HG03565 (cell line): ENCODE measurements around the gene MITF.
A peak's percentile ranks its signal among the peaks of the same experiment; 100 is the strongest.

ENCODE experiments used
- ATAC-seq: cut with Tn5 transposase; IDR thresholded peaks from one replicate; pipeline ENCODE4 v1.9.1; 2021; ENCODE audit warnings: mild to moderate bottlenecking, moderate library complexity; ENCODE audit not compliant: unreplicated experiment

Gene MITF, protein sequence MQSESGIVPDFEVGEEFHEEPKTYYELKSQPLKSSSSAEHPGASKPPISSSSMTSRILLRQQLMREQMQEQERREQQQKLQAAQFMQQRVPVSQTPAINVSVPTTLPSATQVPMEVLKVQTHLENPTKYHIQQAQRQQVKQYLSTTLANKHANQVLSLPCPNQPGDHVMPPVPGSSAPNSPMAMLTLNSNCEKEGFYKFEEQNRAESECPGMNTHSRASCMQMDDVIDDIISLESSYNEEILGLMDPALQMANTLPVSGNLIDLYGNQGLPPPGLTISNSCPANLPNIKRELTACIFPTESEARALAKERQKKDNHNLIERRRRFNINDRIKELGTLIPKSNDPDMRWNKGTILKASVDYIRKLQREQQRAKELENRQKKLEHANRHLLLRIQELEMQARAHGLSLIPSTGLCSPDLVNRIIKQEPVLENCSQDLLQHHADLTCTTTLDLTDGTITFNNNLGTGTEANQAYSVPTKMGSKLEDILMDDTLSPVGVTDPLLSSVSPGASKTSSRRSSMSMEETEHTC

DNA sequence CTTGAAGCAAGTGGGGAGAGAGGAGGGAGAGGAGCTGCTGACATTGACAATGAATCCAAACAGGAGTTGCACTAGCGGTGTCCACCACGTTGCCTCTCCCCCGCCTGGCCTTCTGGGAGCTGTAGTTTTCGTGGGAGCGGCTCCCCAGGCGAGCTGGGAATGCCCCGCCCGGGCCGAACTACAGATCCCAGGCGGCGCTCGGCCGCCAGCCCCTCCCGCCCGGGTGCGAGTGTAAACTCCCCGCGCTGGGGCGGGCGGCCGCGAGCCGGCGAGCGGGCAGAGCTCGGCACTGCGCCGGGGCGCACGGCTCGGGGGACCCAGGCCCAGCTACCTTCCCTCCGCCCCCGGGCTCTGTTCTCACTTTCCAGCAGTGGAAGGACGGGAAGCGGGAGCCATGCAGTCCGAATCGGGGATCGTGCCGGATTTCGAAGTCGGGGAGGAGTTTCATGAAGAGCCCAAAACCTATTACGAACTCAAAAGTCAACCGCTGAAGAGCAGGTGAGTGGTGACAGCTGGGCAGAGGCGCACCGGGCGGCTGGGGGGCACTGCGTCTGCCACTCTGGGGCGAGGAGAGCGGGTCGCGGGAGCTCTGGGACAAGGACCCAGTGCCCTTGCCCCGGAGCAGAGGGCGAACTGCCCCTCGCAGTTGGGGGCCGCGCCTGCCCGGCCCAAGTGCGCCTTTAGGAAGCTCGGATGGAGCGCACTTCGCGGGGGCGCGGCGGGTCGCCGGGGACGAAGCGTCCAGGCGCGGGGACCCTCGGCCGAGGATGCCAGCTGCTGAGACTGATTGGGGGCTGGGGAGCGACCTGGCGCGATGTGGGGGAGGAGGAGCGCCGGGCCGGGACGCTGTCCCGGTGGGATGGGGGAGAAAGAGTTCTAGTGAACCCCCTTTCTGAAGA lies at the start of gene MITF:
MITF (plus strand) TSS at position 261 of the 899 bp plus-strand sequence; CDS start at position 395, 134 bp downstream.
- peak; percentile 96 for ATAC-seq

DNA sequence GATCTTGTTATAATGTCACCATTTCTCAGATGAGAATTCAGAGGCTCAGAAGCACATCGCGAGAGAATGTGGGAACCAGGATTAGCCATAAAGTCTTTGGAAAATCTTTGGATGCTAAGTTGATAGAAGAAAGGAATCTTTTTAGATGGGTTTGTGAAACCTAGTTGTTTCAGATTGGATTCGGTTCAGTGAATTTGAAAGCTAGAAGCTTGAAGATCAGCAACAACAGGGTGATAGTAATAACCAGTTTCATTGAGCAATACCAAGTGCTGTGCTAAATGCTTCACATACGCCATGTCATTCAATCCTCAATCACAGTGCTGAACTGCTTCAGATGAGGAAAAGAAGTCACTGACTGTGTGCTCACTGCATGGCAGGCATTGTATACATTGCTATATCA lies 47.4 kb upstream of the MITF start:
- ATAC-seq, result no peak

DNA sequence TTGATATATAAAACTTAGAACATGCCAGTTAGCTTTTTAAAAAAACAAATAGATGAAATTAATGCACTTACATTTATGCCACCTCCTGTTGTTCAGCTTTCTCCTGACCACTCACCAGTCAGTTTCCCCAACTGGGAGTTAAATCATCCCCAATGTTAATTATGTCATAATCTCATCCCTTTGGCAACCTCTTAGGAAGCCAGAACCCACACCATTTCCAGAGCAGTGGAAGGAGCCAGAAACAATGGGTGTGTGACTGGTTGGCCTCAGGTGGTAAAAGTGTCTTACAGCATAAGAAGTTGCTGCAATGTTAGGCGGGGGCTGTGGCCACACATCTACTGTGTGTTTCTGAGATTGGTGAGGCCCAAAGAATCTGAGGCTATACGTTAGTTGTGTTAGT lies 46.5 kb upstream of the MITF start:
- no peak for ATAC-seq

GRCh38 chr3:69695443-69695842 lies 43.8 kb upstream of the MITF start:
- no peak for ATAC-seq

GRCh38 chr3:69695933-69696332 lies 43.3 kb upstream of the MITF start:
- no peak for ATAC-seq

DNA sequence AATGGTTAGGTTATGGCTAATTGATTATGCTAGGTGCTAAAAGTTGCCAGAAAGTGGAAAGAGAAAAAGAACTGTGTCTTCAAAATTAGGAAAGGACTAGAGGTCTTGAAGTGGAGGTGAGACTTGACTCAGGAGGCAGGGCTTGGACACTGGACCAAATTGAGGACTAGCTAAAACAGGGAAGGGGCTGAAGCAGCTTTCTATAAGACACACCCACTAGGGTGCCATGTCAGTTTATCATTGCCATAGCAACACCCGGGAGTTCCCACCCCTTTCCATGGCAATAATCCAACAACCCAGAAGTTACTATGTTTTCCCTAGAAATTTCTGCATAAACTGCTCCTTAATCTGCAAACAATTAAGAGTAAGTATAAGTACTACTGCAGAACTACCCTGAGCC lies 42.9 kb upstream of the MITF start:
- ATAC-seq, result no peak

DNA sequence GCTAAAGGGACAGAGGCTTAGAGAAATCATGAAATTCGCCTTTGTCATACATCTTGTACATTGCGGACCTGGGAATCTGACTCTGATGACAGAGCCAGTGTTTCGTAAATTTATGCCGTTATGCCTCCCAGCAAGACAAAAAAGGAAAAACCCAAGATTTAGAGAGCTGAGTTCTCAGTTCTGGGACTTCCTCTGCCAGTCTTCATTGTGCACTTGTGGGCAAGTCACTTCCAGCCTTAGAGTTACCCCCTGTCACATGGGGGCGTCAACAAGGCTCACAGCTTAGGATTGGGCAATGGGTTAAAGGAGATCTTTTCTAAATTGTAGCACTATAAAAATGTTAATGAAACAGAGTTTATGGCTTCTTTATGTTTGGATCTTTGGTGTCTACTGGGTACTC lies 41.9 kb upstream of the MITF start:
- ATAC-seq, result no peak

GRCh38 chr3:69698728-69699127 lies 40.5 kb upstream of the MITF start:
- ATAC-seq, result no peak

DNA sequence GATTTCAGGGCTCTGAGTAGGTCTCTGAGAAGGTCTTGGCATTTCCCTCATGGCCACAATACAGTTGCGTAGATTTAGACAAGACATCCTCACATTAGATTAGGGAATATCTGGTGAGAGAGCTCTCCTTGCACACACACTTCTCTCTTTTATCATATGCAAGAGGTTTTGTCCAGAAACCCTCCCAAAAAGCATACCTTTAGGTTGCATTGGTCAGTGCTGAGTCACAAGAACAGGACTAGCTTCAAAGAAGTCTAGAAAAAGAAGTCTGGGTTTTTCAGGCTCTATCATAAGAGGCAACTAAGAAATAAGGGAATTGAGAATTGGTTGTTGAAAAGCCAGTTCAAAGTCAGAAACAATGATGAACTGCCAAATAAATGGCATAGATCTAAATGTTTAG lies 40.1 kb upstream of the MITF start:
- ATAC-seq, result no peak

DNA sequence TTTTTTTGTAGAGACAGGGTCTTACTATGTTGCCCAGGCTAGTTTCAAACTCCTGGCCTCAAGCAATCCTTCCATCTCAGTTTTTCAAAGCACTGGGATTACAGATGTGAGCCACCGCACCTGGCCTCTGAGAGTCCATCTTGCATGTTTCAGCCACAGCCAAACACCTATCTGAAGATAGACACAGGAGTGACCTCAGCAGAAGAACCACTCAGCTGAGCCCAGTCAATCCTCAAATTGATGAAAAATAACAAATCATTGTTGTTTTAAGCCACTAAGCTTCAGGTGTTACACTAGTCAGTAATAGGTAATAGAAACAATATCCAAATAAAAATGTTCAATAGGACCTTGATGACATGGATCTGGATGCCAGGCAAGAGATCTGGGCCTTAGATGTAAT lies 38.3 kb upstream of the MITF start:
- no peak for ATAC-seq

DNA sequence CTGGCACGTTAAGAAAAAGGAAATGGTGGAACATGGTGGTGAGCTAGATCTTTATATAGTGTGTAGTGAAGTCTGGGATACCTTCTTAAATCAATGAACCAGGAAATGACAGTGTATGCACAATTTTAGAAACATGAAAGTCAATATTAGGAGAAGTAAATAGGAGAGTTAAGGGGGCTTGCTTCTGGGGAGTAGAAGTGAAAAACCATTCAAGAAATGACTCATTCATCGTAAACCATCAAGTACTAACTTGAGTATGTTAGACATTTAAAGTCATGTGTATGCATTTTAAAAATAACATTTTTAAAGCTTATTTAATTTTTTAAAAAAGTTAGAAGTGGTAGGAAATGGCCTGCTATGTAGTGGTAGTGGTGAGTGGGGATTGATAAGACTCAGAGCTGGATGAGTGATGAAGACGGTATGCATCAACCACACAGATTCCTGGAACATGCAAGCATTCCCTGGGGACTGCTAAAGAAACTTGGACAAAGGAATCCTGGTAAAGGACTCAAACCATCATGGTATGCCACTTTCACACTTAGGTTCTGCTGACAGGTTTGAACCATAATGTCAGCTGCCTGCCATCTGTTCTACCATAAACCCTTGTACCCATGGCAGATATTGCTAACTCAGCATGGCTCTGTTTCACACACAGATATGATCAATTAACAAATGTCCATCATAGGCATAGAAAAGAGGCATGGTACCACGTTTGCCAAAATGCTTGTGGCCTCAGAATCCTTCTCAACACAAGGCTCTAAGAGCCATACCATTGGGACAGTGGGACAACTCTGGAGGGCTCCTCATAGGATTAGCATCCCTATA lies 28.9 kb upstream of the MITF start:
- no peak for ATAC-seq

DNA sequence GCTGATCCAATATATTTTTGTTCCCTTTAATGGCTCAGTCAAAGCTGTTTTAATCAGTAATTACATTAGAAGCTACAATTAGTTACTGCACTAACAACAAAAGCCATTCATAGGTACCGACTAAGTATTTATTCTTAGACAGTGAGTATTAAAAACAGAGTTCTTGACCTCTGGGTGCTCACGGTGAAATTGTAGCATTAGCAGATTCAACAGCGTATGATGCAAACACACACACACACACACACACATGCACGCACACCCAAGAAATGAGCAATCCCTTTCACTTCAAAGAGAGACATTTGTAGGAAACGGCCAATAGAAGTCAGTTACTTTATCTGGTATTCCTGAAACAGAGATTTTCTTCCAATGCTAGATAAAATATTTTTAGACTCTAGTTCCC lies 27.0 kb upstream of the MITF start:
- no peak for ATAC-seq

GRCh38 chr3:69712933-69713332 lies 26.3 kb upstream of the MITF start:
- no peak for ATAC-seq

- ATAC-seq, result no peak
These were observed 24.1 kb upstream of the MITF start for GRCh38 chr3:69715204-69715603.

GRCh38 chr3:69716119-69716518 lies 23.1 kb upstream of the MITF start:
- ATAC-seq, result no peak

DNA sequence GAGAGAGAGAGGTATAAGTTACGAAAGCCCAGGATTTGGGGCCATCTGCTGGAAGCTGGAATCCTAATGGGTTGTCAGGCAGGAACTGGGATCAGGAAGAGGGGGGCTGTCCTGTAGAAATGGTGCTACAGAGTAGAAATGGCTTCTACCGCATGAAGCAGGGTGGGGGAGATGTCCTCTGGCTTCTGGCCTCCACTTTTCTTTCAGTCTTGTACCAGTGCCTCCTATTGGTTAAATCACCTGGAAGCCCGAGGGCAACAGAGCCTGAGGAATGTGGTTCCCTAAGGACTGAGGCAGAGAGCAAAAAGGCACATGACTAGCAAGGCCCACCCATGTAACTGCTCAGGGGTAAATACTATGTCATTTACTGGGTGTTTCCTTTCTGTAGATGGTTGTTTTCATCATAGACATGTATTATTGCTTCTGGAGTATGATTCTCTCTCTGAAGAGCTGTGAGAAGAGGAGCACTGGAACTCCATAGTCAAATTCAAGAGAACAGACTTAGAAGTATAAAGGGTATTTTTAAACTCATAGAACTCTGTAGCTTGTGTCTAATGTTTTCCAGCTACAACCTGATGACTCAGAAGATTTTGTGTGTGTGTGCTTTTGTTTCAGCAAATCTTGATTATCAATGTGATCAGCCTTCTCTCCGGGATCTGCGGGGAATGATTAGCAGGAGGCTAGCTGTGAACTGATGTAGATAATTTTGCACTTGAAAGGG lies 20.2 kb upstream of the MITF start:
- ATAC-seq, result no peak

- ATAC-seq, result no peak
These were observed 19.6 kb upstream of the MITF start for GRCh38 chr3:69719587-69720122.

- ATAC-seq, result no peak
These were observed 18.4 kb upstream of the MITF start for GRCh38 chr3:69720824-69721223.

GRCh38 chr3:69723389-69723788 lies 15.9 kb upstream of the MITF start:
- ATAC-seq, result no peak
